ENCODE measurements around the gene NFKBIE. TPM values are rescaled to one million over a fixed set of nuclear protein-coding genes. Genes with fewer than 3 reads are reported as not detected.

NFKBIE gene
- total and polyA plus RNA-seq, 9 of the 15 experiments (the other 6 are each of a cell fraction or from before 2014, with no cell fraction given), result 2.1 to 16.4 (median 11.7) TPM

DNA sequence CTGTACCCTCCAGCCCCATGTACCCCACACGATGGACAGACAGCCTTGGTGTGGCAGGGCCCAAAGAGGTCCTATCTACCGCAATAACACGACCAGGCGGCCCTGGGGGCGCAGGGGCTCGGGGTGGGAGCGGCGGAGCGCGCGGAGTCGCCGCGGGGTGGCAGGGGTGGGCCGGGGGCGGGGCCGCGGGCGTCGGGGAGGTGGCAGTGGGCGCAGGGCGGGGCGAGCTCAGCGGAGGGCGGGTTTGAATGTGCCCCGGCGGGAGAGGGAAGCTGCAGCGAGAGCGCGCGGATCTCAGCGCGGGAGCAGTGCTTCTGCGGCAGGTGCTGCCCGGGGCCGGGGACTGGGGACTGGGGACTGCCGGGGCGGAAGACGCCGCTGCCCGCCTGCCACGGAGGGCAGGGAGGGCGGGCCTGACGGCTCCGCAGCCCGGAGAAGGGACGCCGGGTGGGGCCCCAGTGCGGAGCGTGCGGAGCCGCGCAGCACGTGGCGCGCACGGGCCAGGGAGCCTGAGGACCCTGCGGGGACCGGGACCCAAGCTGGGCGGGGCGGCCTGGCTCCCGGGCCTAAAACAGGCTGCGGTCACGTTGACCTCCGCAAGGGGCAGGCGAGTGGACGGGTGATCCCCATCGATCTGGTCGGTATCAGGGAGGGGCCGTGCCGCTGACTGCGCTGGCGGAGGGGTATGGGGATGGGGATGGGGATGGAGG, 41.9 kb downstream of the NFKBIE start, which contains the start of gene SLC29A1 (continued):
- TF ChIP-seq, protein P1, sequence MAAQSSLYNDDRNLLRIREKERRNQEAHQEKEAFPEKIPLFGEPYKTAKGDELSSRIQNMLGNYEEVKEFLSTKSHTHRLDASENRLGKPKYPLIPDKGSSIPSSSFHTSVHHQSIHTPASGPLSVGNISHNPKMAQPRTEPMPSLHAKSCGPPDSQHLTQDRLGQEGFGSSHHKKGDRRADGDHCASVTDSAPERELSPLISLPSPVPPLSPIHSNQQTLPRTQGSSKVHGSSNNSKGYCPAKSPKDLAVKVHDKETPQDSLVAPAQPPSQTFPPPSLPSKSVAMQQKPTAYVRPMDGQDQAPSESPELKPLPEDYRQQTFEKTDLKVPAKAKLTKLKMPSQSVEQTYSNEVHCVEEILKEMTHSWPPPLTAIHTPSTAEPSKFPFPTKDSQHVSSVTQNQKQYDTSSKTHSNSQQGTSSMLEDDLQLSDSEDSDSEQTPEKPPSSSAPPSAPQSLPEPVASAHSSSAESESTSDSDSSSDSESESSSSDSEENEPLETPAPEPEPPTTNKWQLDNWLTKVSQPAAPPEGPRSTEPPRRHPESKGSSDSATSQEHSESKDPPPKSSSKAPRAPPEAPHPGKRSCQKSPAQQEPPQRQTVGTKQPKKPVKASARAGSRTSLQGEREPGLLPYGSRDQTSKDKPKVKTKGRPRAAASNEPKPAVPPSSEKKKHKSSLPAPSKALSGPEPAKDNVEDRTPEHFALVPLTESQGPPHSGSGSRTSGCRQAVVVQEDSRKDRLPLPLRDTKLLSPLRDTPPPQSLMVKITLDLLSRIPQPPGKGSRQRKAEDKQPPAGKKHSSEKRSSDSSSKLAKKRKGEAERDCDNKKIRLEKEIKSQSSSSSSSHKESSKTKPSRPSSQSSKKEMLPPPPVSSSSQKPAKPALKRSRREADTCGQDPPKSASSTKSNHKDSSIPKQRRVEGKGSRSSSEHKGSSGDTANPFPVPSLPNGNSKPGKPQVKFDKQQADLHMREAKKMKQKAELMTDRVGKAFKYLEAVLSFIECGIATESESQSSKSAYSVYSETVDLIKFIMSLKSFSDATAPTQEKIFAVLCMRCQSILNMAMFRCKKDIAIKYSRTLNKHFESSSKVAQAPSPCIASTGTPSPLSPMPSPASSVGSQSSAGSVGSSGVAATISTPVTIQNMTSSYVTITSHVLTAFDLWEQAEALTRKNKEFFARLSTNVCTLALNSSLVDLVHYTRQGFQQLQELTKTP (IDR thresholded peaks at IDR 0.05; ENCODE audit: low read depth in 1 of 2, partially characterized antibody in 2 of 2), result no peak
- TF ChIP-seq, protein P2, sequence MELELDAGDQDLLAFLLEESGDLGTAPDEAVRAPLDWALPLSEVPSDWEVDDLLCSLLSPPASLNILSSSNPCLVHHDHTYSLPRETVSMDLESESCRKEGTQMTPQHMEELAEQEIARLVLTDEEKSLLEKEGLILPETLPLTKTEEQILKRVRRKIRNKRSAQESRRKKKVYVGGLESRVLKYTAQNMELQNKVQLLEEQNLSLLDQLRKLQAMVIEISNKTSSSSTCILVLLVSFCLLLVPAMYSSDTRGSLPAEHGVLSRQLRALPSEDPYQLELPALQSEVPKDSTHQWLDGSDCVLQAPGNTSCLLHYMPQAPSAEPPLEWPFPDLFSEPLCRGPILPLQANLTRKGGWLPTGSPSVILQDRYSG (tag; conservative IDR thresholded peaks at IDR 0.05; ENCODE audit: low read depth), result no peak
- TF ChIP-seq SMAD3 (CRISPR knock-in tag; conservative IDR thresholded peaks at IDR 0.05) (no peak), TARDBP (IDR thresholded peaks at IDR 0.05) (no peak), ZNF224 (CRISPR knock-in tag; IDR thresholded peaks at IDR 0.05) (no peak), ZNF124 (CRISPR knock-in tag; IDR thresholded peaks at IDR 0.05) (no peak), SUPT5H (IDR thresholded peaks at IDR 0.05) (0 out of 2 replicates have a peak, but pooled peaks have one; percentile 51), ZFX (CRISPR knock-in tag; IDR thresholded peaks at IDR 0.05) (peak; percentile 59), SMARCB1 (IDR thresholded peaks at IDR 0.05; ENCODE audit: insufficient read length, low read depth) (no peak), ZBTB1 (CRISPR knock-in tag; IDR thresholded peaks at IDR 0.05; ENCODE audit: borderline replicate concordance, low read depth) (no peak; the same call in 1 of the 2 replicates), SMAD4 (CRISPR knock-in tag; conservative IDR thresholded peaks at IDR 0.05) (peak; percentile 54), NFATC3 (IDR thresholded peaks at IDR 0.05) (no peak), THRAP3 (IDR thresholded peaks at IDR 0.05; ENCODE audit: borderline replicate concordance) (no peak), ARHGAP35 (IDR thresholded peaks at IDR 0.05; ENCODE audit: partially characterized antibody) (no peak), ZNF175 (CRISPR knock-in tag; IDR thresholded peaks at IDR 0.05; ENCODE audit: low read depth) (no peak)
- TF ChIP-seq, protein P3, sequence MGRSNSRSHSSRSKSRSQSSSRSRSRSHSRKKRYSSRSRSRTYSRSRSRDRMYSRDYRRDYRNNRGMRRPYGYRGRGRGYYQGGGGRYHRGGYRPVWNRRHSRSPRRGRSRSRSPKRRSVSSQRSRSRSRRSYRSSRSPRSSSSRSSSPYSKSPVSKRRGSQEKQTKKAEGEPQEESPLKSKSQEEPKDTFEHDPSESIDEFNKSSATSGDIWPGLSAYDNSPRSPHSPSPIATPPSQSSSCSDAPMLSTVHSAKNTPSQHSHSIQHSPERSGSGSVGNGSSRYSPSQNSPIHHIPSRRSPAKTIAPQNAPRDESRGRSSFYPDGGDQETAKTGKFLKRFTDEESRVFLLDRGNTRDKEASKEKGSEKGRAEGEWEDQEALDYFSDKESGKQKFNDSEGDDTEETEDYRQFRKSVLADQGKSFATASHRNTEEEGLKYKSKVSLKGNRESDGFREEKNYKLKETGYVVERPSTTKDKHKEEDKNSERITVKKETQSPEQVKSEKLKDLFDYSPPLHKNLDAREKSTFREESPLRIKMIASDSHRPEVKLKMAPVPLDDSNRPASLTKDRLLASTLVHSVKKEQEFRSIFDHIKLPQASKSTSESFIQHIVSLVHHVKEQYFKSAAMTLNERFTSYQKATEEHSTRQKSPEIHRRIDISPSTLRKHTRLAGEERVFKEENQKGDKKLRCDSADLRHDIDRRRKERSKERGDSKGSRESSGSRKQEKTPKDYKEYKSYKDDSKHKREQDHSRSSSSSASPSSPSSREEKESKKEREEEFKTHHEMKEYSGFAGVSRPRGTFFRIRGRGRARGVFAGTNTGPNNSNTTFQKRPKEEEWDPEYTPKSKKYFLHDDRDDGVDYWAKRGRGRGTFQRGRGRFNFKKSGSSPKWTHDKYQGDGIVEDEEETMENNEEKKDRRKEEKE (IDR thresholded peaks at IDR 0.05; ENCODE audit: borderline replicate concordance in 1 of 2, control insufficient read depth in 1 of 2, low read depth in 2 of 2, low read length in 1 of 2), result no peak
- TF ChIP-seq, protein P4, sequence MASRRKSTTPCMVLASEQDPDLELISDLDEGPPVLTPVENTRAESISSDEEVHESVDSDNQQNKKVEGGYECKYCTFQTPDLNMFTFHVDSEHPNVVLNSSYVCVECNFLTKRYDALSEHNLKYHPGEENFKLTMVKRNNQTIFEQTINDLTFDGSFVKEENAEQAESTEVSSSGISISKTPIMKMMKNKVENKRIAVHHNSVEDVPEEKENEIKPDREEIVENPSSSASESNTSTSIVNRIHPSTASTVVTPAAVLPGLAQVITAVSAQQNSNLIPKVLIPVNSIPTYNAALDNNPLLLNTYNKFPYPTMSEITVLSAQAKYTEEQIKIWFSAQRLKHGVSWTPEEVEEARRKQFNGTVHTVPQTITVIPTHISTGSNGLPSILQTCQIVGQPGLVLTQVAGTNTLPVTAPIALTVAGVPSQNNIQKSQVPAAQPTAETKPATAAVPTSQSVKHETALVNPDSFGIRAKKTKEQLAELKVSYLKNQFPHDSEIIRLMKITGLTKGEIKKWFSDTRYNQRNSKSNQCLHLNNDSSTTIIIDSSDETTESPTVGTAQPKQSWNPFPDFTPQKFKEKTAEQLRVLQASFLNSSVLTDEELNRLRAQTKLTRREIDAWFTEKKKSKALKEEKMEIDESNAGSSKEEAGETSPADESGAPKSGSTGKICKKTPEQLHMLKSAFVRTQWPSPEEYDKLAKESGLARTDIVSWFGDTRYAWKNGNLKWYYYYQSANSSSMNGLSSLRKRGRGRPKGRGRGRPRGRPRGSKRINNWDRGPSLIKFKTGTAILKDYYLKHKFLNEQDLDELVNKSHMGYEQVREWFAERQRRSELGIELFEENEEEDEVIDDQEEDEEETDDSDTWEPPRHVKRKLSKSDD (conservative IDR thresholded peaks at IDR 0.05; ENCODE audit: low read length), result no peak
